ENCODE measurements around the gene NOTO. TPM values are rescaled to one million over a fixed set of nuclear protein-coding genes. Genes with fewer than 3 reads are reported as not detected.

Gene NOTO
- total RNA-seq, 3 donors from 2014 or later, result not detected

Other genes starting within 250 kb of the NOTO start
- 1 to 10 TPM; 5.2 to 7.3 (median 5.3) TPM for gene SFXN5, start 130.9 kb upstream of the NOTO start, total RNA-seq
- gene RAB11FIP5, start 89.6 kb upstream of the NOTO start, total RNA-seq, result 1 to 10 TPM; 4.6 to 5.1 (median 5.0) TPM
- 10 to 100 TPM; 70.8 to 78.4 (median 74.4) TPM for gene SMYD5, start 11.7 kb downstream of the NOTO start, total RNA-seq
- 10 to 100 TPM; 29.5 to 32.3 (median 30.5) TPM for gene PRADC1, start 30.7 kb downstream of the NOTO start, total RNA-seq
- 1,000 to 10,000 TPM in 1 of 3 donors, 100 to 1,000 TPM in 2; 924 to 1,031 (median 969) TPM for gene CCT7, start 31.7 kb downstream of the NOTO start, total RNA-seq
- gene FBXO41, start 81.9 kb downstream of the NOTO start, total RNA-seq, result 10 to 100 TPM; 18.8 to 28.1 (median 27.6) TPM
- gene EGR4, start 91.0 kb downstream of the NOTO start, total RNA-seq, result 1 to 10 TPM in 1 of 3 donors, under 1 TPM in 2; 0.79 to 1.1 (median 0.87) TPM
- 10 to 100 TPM; 11.0 to 21.3 (median 14.6) TPM for gene ALMS1, start 183.3 kb downstream of the NOTO start, total RNA-seq